ENCODE measurements around the gene MED8.

DNA sequence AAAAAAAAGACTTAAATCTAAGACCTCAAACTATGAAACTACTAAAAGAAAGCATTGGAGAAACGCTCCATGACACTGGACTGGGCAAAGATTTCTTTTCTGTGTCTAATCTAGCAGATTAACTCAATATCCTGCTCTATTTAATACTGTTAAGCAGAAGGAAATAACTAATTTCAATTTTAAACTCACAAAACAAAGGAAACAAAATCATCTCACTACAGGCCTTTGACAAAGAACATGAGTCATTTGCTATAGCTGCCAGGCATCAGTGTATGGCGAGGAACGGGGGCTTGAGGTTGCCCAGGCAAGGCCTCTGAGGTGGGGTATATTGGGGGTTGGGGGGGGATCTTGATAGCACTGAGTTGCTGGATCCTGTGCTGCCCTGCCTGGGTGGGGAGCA, 21.0 kb upstream of the MED8 start:
- TF ChIP-seq, protein P1, sequence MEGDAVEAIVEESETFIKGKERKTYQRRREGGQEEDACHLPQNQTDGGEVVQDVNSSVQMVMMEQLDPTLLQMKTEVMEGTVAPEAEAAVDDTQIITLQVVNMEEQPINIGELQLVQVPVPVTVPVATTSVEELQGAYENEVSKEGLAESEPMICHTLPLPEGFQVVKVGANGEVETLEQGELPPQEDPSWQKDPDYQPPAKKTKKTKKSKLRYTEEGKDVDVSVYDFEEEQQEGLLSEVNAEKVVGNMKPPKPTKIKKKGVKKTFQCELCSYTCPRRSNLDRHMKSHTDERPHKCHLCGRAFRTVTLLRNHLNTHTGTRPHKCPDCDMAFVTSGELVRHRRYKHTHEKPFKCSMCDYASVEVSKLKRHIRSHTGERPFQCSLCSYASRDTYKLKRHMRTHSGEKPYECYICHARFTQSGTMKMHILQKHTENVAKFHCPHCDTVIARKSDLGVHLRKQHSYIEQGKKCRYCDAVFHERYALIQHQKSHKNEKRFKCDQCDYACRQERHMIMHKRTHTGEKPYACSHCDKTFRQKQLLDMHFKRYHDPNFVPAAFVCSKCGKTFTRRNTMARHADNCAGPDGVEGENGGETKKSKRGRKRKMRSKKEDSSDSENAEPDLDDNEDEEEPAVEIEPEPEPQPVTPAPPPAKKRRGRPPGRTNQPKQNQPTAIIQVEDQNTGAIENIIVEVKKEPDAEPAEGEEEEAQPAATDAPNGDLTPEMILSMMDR (IDR thresholded peaks at IDR 0.05) = no peak
- no peak for TF ChIP-seq POLR2A (IDR thresholded peaks at IDR 0.05)
